HT1080 (cell line): ENCODE results near the gene PHF11. TPM values are rescaled to one million over a fixed set of nuclear protein-coding genes. Genes with fewer than 3 reads are reported as not detected.
"Not testable (repeated sequence)": the region's sequence is repeated elsewhere in the genome, so short reads cannot be mapped to it uniquely, and the experiment has no call there.

Experiments used
- DNase-seq: peaks from one replicate; pipeline ENCODE4 v3.0.0-alpha.2; 2015; ENCODE audit warnings: low read depth
- polyA plus RNA-seq, 2 experiments: library from polyadenylated mRNA; depleted of rRNA; stranded (reverse); fragments of >200 nt; gene quantifications; 2 replicates each; pipeline ENCODE4 v1.2.3, GENCODE V29; 2015
- total RNA-seq: library from RNA; depleted of rRNA; stranded (reverse); fragments of >200 nt; shearing (Covaris generic); gene quantifications from 2 replicates; pipeline ENCODE4 v1.2.3, GENCODE V29; 2014; rRNA removed

PHF11 gene
- 3.3 and 4.8 TPM in 2 replicates for total RNA-seq
- 11.0 and 13.4 TPM in 2 replicates for polyA plus RNA-seq (2015; cell fraction: cytosol; rRNA removed)
- 26.3 and 35.4 TPM in 2 replicates for polyA plus RNA-seq (2015; cell fraction: nucleus; rRNA removed)

DNA sequence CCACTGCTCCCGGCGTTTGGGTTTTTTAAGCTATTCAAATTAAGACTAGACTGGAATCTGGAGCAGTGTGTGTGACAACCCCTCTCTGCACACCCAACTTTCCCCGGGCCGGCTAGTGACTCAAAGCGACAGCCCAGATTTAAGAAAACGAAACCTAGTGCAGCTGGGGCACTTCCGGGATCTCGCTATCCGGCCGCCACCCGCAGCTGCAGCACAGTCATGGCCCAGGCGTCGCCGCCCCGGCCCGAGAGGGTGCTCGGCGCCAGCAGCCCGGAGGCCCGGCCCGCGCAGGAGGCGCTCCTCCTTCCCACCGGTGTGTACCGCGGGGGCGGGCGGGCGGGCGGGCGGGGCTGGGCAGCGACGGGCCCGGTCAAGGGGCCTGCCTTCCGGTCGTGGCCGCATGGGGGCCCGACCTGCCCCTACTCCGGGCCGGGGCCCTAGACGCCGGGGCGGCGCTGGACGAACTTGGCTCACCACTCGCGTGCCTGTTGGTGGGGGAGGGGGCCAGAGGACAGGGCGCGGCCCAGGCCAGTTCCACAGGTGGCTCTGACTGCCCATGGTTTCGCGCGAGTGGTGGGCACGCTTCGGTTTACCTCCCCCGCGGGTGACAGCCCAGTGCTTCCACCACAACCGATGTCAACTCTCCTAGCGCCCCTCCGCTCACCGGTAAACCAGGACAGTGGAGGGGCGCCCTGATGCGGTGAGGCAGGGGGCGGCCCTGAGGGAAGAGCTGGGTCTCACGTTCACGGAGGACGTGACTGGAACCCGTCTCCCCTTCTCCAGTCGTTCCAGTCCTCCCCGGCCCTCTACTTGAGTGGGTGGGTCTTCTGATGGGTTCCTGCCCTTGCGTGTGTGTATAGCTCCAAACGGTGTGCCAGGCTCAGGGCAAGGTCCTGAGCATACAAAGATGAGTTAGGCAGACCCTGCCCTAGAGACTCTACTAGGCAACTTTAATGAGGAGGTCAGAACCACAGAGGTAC, at the start of gene PHF11:
Gene PHF11, plus strand, starts transcription at position 171 of the 980 bp plus-strand sequence. Its CDS starts 49 bp downstream, at position 220.
- peak; percentile 59 for DNase-seq

DNA sequence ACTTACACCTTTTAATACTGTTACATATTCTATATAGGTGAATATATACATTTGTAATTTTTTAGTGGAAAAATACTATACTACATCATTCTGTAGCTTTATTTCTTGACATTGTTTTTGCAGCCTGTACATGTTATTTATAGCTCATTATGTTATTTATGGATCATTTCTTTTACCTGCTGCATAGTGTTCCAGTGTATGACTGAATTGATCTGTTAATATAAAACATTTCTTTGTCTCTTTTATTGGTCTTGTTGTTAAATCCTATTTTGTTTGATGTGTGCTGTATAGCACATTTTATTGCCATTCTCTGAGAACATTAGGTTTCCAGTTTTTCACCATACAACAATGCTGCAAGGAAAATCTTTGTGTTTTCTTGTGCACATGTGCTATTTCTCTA, 49.3 kb upstream of the PHF11 start:
- no peak for DNase-seq

DNA sequence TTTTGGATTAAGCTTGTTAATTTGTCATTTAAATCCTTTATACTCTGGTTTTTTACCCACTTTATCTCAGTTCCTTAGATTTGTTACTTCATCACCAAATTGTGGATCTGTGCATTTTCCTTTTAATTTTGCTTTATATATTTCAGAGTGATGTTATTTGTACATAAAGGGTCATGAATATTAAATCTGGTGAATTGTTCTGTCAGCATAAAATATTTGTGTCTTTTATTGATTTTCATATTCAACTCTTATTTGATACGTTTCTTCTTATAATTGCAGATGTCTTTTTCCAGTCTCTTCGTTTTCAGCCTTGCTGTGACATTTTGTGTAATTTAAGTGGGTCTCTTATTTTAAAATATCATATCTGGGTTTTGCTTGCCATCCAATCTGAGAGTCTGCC, 47.0 kb upstream of the PHF11 start:
- DNase-seq = no peak

DNA sequence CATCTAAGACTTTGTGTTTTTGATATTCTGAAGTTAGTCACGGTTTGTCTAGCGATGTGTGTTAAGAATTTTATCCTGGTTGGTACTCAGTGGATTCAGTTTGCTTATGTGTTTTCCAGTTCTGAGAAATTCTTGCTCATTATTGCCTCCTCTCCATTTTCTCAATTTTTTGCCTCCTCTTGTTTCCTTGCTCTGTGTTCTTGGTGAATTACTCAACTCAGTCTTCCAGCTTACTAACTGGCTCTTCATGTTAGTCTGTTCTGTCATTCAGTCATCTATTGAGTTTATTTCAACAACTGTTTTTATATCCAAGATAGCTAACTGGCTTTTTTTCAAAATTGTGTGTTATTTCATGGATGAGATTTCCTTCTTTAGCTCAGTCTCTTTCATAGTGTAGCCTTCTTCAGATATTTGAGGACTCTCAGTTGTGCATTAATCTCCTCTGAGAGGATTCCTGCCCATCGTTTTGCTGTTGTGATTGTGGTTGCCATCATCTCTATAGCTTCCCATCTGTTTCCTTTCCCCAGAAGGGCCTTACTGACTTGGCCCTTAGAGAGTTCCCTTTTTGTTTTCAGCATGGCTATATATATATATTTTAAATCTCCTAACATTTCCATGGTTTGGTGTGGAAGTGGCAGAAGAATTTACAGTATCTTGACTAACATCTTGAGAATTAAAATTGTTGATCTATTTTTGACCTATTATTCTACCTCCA, 45.5 kb upstream of the PHF11 start:
- DNase-seq = no peak

DNA sequence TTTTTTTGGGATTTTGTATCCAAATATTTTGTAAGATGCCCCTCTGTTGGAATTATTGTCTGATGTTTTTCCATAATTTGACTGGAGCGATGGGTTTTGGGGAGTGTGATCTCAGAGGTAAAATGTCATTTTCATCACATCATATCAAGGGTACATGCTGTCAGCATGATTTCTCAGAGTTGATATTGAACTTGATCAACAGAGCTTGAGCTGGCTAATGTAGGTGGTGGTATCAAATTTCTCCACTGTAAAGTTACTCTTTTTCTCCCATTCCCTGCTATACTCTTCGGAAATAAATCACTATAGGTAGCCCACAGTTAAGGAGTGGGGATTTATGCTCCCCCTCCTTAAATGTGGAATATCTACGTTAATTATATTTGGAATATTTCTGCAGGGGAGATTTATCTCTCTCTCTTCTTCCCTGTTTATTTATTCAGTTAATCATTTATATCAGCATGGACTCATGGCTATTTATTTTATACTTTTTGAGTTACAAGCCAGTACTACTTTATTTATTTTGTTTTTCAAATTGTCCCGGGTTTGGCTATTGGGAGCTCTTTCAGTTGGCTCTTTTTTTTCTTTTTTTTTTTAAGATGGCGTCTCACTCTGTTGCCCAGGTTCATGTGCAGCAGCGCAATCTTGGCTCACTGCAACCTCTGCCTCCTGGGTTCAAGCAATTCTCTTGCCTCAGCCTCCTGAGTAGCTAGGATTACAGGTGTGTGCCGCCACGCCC, 42.9 kb upstream of the PHF11 start:
- DNase-seq = no peak

DNA sequence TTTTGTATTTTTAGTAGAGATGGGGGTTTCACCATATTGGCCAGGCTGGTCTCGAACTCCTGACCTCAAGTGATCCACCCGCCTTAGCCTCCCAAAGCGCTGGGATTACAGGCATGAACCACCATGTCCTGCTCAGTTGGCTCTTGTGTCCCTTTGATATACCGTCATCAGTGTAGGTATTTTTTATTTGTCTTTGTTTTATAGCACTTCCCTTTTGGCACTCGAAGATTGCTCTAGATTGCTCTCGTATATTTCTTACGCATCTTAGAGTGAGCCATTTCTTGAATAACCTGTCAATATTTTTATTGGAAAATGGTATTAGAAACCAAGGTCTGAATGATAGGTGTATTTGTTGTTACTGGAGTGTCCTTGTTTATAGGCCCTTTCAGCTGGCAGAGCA, 42.3 kb upstream of the PHF11 start:
- no peak for DNase-seq

DNA sequence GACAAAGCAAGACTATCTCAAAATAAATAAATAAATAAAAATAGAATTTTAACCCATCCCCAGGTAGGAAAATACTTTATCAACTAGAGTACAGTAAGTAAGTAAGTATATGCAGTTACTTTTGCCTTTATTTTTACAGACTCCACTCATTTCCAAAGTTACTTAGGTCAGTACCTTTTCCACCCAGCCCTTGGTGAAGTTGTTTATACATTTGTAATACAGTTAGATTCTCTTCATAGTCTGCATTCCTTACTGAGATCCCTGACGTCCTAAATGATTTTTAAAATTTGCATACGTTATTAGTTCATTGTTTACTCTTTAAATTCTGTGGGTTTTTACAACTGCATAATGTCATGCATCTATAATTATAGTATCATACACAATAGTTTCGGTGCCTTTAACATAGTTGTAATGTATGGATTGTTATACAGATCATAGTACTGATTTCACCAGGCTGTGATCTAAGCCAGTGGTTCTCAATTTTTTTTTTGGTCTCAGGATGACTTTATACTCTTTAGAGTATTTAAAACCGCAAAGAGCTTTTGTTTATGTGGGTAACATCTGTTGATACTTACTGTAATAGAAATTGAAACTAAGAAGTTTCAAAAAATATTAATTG, 41.3 kb upstream of the PHF11 start:
- DNase-seq = no peak

DNA sequence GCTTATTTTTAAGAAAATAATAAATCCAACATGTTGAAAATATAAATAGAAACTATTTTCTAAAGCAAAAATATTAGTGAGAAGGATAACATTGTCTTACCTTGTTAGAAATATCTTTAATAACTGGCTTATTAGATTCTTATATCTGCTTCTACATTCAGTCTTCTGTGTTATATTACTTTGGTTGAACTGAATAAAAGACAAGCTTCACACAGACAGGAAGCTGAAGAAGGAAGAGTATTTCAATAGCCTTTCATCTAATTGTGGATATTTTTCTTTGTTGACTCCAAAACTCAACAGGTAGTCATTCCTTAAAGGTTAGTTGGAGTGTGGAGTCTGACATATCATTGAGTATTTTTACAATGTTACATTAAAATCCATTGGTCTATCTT, 40.8 kb upstream of the PHF11 start:
- no peak for DNase-seq

DNA sequence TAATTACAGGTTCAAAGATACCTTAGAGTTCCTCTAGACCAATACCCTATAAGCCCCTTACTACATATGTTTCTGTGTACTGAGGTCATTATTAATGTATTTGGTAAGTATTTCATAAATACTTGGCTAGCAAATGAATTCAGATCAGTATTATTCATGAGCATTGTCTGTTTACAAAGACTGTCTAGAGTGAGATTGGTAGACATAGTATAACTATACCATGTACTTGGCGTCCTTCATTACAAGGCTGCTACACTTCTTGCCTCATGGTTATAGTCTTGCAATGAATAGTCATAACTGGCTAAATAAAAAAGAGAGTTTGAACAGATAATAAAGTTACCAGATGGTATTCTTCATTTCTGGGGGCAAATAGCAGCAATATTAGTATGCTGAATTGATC, 39.6 kb upstream of the PHF11 start:
- DNase-seq = no peak

DNA sequence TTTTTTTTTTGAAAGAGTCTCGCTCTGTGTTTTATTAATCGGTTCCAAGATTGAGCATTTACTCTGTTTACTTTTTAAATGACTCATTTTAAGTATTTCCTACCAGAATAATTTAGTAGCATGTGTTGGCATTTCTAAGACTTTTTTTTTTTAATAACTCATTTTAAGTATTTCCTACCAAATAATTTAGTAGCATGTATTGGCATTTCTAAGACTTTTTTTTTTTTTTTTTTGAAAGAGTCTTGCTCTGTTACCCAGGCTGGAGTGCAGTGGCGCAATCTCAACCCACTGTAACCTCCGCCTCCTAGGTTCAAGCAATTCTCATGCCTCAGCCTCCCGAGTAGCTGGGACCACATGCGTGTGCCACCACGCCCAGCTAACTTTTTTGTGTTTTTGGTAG, 38.5 kb upstream of the PHF11 start:
- DNase-seq = no peak

DNA sequence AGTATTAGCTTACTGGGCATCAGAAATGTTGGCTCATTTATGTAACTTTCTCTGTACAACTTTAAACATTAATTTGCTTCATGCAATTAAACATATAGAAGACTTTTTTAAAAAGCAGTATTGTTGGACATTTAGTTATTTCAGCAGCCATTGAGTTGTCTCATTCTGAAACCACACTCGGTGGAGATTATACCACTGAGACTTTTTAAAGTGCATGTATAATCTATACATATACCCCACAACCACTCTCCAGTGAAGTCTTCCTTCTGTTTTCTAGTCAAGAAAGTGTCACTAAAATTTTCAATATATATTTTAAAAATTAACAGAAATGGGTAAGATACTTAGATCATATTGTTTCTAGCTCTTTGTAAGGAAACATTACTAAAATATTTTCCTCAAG, 36.2 kb upstream of the PHF11 start:
- DNase-seq = no peak

DNA sequence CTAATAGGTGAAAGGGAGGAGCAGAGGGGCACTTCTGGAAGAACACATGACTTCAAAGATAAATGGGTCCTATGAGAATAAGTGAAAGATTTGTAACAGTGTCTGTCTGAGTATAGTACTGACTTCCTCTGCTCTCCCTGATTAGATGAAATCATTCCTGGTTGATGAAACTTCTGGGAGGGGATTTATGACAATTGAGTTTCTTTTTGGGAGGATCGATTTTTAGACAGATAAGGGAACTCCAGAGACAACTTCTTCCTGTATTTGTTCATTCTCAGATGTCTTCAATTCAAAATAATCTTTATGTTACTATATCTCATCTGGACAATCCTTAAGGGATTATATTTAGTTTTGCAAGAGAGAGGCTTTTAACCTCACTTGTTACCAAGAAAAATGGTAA, 31.7 kb upstream of the PHF11 start:
- DNase-seq = no peak

DNA sequence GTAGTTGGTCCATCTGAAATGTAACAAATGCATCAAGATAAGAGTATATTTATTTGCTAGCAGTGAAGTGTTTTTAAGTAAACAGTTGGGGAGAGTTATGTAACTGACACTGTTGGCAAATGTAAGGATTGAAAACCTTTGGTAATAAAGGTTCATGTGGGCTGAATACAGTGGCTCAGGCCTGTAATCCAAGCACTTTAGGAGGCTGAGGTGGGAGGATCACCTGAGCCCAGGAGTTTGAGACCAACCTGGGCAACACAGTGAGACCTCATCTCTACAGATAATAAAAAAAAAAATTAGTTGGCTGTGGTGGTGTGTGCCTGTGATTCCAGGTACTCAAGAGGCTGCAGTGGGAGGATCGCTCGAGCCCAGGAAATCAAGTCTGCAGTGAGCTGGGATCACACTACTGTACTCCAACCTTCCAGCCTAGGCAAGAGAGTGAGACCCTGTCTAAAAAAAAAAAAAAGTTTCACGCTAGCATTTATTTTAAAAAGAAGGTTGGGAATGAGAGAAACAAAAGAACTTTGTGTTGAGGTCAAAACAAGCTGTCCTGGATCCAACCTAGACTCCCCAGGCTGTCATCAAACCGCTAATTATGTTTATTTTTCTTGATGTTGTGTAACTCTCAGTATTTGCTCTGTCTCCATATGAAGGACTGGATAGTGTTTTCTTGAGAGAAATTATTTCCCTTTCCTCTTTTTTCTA, 31.0 kb upstream of the PHF11 start:
- no peak for DNase-seq

DNA sequence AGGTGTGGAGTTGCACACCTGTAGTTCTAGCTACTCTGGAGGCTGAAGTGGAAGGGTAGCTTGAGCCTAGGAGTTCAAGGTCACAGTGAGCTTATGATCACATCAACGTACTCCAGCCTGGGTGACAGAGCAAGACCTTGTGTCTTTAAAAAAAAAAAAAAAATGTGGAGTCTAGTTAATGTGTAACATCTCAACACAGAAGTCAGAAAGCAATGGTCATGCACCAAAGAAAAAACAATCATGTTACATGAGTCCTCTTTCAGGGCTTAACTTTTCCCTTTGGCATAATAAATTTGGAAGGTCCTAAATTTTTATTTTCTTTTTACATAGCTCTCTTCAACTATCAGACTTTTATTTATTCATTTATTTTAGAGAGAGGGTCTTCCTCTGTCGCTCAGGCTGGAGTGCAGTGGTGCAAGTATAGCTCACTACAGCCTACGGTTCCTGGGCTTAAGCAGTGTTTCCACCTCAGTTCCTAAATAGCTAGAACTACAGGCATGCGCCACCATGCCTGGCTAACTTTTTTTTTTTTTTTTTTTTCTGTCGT, 29.4 kb upstream of the PHF11 start:
- no peak for DNase-seq

DNA sequence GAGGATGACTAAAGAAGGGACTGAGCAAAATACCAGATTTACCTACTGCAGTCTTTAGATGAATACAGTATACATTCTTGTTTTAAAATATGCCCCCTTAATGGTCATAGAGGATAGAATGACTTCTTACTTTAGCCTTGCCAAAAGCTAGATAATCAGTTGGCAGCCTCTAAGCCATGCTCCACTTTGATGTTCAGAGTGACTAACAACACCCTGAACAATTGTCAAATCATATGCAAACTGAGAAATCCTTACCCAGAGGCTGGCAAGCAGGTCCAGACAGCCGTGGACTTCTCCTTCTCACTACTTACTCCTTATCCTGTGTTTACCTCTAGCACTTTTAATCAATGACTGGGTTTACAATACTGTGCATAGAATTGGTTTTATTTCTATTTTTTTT, 23.6 kb upstream of the PHF11 start:
- DNase-seq = no peak

DNA sequence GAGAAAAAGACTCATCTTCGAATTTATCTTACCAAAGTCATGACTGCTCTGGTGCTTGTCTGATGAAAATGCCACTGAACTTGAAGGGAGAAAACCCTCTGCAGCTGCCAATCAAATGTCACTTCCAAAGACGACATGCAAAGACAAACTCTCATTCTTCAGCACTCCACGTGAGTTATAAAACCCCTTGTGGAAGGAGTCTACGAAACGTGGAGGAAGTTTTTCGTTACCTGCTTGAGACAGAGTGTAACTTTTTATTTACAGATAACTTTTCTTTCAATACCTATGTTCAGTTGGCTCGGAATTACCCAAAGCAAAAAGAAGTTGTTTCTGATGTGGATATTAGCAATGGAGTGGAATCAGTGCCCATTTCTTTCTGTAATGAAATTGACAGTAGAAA, 19.2 kb upstream of the PHF11 start:
- DNase-seq = no peak

DNA sequence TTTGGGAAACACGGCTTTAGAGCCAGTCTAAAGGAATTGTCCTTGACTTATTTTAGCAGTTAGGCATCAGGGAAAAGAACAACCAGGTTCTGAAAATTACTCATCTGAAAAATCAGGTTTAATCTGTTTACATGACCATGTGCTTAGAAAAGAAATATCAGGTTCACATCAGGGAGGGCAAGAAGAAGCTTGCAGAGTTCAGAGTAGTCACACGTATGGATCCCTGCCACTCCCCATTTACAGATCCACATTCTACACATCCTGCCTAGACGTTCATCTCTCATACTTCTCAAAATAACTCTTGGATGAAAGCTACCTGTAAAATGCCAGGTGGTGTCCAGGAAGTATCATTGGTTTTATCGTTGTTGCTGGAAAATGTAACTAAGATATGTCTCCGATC, 14.0 kb upstream of the PHF11 start:
- DNase-seq = no peak

DNA sequence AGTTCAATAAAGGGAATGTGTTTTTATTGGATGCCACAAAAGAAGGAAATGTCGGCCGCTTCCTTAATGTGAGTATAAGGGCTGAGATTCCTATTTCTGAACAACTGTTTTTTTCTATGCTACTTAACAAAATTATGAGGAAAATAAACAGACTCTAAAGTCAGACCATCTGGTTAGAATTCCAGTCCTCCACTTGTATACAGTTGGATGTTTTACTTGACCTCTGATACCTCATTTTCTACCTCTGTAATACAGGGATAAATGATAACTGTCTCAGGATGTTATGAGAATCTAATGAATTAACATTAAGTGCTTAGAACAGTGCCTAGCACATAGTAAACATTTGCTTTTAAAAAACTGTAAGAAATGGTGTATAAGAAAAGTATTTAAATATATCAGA, 7.2 kb upstream of the PHF11 start:
- DNase-seq = no peak

DNA sequence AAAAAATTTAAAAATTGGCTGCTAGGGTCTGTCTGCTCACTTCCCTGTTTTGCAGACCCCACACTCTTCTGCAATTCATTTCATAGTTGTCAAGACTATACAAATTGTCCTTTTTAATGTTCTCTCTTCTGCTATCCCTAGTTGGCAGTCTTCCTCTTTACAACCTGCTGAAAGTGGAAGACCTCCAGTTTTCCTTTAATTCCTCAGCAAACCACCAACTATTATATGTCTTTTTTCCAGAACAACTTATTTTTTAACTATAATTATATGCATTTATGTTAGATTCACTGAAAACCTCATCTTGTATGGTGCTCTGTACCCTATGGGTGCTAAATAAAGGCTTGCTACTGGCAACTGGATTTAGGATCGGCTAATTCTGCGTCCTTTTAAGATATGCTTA, 1.1 kb upstream of the PHF11 start:
- no peak for DNase-seq

DNA sequence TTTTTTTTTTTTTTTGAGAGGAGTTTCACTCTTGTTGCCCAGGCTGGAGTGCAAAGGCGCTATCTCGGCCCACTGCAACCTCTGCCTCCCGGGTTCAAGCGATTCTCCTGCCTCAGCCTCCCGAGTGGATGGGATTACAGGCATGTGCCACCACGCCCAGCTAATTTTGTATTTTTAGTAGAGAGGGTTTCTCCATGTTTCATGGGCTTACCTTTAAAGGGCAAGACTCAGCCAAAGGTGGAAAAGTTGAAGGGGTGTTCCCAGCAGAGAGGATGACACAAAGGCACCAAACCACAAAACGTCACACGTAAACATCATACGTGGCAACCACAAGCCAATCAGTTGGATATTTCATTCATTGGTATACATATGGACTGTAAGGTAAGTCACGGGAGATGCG, 1.1 kb downstream of the PHF11 start:
- not testable (repeated sequence) for DNase-seq
